Thoracic aorta (tissue), 2 donors: Measurements from ENCODE around the gene SCAPER. TPM values are rescaled to one million over a fixed set of nuclear protein-coding genes. Genes with fewer than 3 reads are reported as not detected.
A peak's percentile ranks its signal among the peaks of the same experiment; 100 is the strongest.

Experiments used
- ATAC-seq: fragments of 150-250 bp; one replicate; pipeline ENCODE4 v1.8.0; 2017; ENCODE audit warnings: low read depth; ENCODE audit not compliant: insufficient number of reproducible peaks, low FRiP score
- DNase-seq: peaks from one replicate; pipeline ENCODE4 v3.0.0-alpha.2; 2020; ENCODE audit warnings: low spot score
- H3K27ac ChIP-seq, 2 donors: fragments of 200-600 bp; sonication (generic); 1 replicate in 1 of 2; 2 replicates in 1 of 2; pipeline ENCODE4 v1.5.1; 2016; ENCODE audit warnings: mild to moderate bottlenecking in 2 of 2, moderate library complexity in 2 of 2
- H3K27me3 ChIP-seq: fragments of 200-600 bp; sonication (generic); replicated peaks from 2 replicates; pipeline ENCODE4 v1.6.0; 2016; ENCODE audit warnings: mild to moderate bottlenecking; ENCODE audit not compliant: insufficient read depth
- H3K36me3 ChIP-seq: fragments of 200-600 bp; sonication (generic); one replicate; pipeline ENCODE4 v1.5.1; 2016
- H3K4me1 ChIP-seq, 2 donors: fragments of 200-600 bp; sonication (generic); 1 replicate in 1 of 2; 2 replicates in 1 of 2; pipeline versions ENCODE4 v1.5.1 to v1.6.0; 2016; ENCODE audit warnings: low read depth in 2 of 2, mild to moderate bottlenecking in 1 of 2; ENCODE audit not compliant: control insufficient read depth in 1 of 2
- H3K4me3 ChIP-seq: fragments of 200-600 bp; sonication (generic); 2 replicates; pipeline ENCODE4 v1.5.1; 2016; ENCODE audit warnings: mild to moderate bottlenecking
- H3K9me3 ChIP-seq: fragments of 200-600 bp; sonication (generic); 2 replicates; pipeline ENCODE4 v1.5.1; 2016
- CTCF ChIP-seq: fragments of 200-600 bp; sonication (generic); IDR thresholded peaks from one replicate; pipeline ENCODE4 v1.5.1; 2019; ENCODE audit warnings: antibody characterized with exemption
- total RNA-seq, 2 donors: library from RNA; depleted of rRNA; stranded (reverse); fragments of >200 nt; gene quantifications; one replicate each; pipeline versions ENCODE4 v1.1.0 to v1.2.3, GENCODE V29; 2016

The SCAPER gene
- total RNA-seq, 2 donors from 2014 or later = 29.6 to 65.0 TPM

GRCh38 chr15:76936671-76937070 is 31.5 kb upstream of the SCAPER start:
- peaks cover 4% of the 10 kb centered on the region for H3K36me3 ChIP-seq
- no peak for DNase-seq
- no peak overlapping the region for H3K4me3 ChIP-seq
- no peaks in the 10 kb centered on the region for H3K9me3 ChIP-seq
- ATAC-seq = no peak
- peaks cover 5 to 22% of the 10 kb centered on the region in 2 donors for H3K4me1 ChIP-seq
- H3K27ac ChIP-seq = no peak overlapping the region
- TF ChIP-seq CTCF = no peak
- no peaks in the 10 kb centered on the region for H3K27me3 ChIP-seq

GRCh38 chr15:76935620-76936019 is 30.5 kb upstream of the SCAPER start:
- Histone ChIP-seq H3K27me3 (no peaks in the 10 kb centered on the region), H3K9me3 (no peaks in the 10 kb centered on the region), H3K27ac (no peak overlapping the region), H3K36me3 (peaks cover 4% of the 10 kb centered on the region), H3K4me1 (peaks cover 5 to 22% of the 10 kb centered on the region in 2 donors), H3K4me3 (no peak overlapping the region)
- ATAC-seq = no peak
- no peak for DNase-seq
- no peak for TF ChIP-seq CTCF

DNA sequence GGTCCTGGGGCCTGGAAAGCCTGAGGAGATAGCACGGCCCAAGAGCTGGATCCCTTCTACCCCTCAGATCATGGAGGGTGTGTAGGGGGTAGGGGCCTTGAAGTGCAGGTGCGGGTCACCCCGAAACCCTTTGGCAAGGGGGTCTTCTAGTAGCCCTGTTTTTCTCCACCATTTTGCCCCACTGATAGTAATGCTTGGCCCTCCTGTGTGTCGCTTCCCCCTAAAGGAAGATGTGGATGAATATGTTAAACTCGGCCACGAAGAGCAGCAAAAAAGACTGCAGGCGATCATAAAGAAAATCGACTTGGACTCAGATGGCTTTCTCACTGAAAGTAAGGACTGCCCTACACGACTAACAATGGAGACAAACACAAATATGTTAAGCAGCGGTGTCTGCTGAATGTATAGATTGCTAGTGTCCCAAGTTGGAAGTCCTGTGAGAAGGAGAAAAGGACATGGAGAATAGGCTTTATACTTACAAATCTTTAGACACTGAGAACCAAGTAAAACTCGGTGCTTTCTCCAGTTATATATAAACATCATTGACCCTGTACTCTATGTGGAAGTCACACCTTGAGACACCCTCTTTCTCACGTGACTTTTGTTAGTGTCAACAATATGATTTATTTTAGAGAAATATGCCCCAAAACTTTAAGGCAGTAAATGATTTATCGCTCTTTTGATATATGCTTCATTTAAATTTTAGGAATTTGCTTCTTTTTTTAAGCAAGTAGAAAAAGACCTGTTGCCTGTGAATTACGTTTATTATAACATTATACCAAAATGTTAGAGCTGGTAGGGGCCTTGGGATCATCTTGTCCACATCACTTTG is 27.2 kb upstream of the SCAPER start:
- Histone ChIP-seq H3K27ac (peak overlapping the region; percentile 68 to 74), H3K4me3 (peak overlapping the region; percentile 82), H3K36me3 (peaks cover 4% of the 10 kb centered on the region), H3K4me1 (peaks cover 5 to 23% of the 10 kb centered on the region in 2 donors), H3K9me3 (no peaks in the 10 kb centered on the region), H3K27me3 (no peaks in the 10 kb centered on the region)
- no peak for TF ChIP-seq CTCF
- ATAC-seq (no peak), DNase-seq (no peak)

- no peaks in the 10 kb centered on the region for H3K27me3 ChIP-seq
- peaks cover 4% of the 10 kb centered on the region for H3K36me3 ChIP-seq
- peak; percentile 76 for DNase-seq
- H3K4me3 ChIP-seq = peak within 1 kb of the TSS; percentile 82
- no peak for TF ChIP-seq CTCF
- H3K4me1 ChIP-seq = peaks cover 5 to 23% of the 10 kb centered on the region in 2 donors
- peak; percentile 94 for ATAC-seq
- H3K9me3 ChIP-seq = no peaks in the 10 kb centered on the region
- H3K27ac ChIP-seq = peak within 1 kb of the TSS; percentile 74 to 80
Measured at GRCh38 chr15:76931397-76932134, 26.4 kb upstream of the SCAPER start, which contains the start of gene RCN2. Gene RCN2, plus strand, starts transcription at chr15:76931749. Its CDS starts 93 bp downstream, at chr15:76931842.

DNA sequence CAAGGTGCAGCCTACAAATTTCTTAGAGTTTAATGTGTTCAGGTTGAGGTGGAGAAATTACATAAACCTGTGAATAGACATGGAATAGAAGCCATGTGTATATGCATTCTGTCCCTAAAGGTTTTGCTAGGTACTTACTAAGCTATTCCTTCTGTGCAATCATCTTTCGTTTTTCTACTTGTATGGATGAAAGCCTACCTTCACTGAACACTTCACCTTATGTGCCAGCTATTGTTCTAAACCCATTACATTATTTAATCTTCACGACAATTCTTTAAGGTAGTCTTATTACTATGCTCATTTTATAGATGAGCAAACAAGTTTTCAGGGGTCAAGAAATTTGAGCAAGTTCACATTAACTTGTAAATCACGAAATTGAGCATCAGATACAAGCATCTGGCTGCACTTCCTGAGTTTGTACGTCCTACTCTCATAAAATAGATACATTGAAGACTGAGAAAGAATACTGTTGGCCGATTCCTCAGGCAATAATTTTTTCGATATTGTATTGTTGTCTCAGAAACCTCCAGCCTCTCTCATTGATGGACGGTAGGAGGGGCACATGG is 25.8 kb upstream of the SCAPER start:
- Histone ChIP-seq H3K9me3 (no peaks in the 10 kb centered on the region), H3K4me1 (peaks cover 5 to 23% of the 10 kb centered on the region in 2 donors), H3K4me3 (peak overlapping the region; percentile 82), H3K36me3 (peaks cover 4% of the 10 kb centered on the region), H3K27me3 (no peaks in the 10 kb centered on the region), H3K27ac (peak overlapping the region; percentile 74 to 80)
- TF ChIP-seq CTCF = no peak
- ATAC-seq (no peak), DNase-seq (no peak)
